Testis (tissue), 2 donors: ENCODE results near the gene GMCL1.

ENCODE experiments used
- CTCF ChIP-seq, 3 experiments: fragments of 450-650 bp in 2 of 3; fragments of 200-600 bp in 1 of 3; sonication (generic) in 1 of 3; IDR thresholded peaks; one replicate each; pipeline ENCODE4 v1.5.1; 2016 to 2019; ENCODE audit warnings: antibody characterized with exemption in 3 of 3, mild to moderate bottlenecking in 2 of 3, moderate library complexity in 1 of 3
- POLR2A ChIP-seq: fragments of 450-650 bp; IDR thresholded peaks from one replicate; pipeline ENCODE4 v1.6.1; 2017; ENCODE audit warnings: antibody characterized with exemption, mild to moderate bottlenecking, moderate library complexity

GRCh38 chr2:69889302-69889701 is 59.8 kb downstream of the GMCL1 start:
- TF ChIP-seq CTCF (IDR thresholded peaks at IDR 0.05) (no peak), POLR2A (no peak)
